ENCODE results near the gene FGL2.

- TF ChIP-seq CTCF (IDR thresholded peaks at IDR 0.05), result no peak
- TF ChIP-seq POLR2A (IDR thresholded peaks at IDR 0.05), result no peak
Measured at GRCh38 chr7:77181734-77182133, 17.9 kb downstream of the FGL2 start.

Measured in esophagus squamous epithelium (tissue), 4 donors.